ENCODE data around the gene HYAL2.

- TF ChIP-seq CTCF (IDR thresholded peaks at IDR 0.05) = no peak
- no peak for TF ChIP-seq POLR2A (IDR thresholded peaks at IDR 0.05)
- no peak for TF ChIP-seq EP300 (IDR thresholded peaks at IDR 0.05)
Measured at GRCh38 chr3:50354850-50355249, 32.3 kb upstream of the HYAL2 start.

All from ovary (tissue), 3 donors.